Natural killer cell (primary cell): ENCODE measurements around the gene SCFD2. TPM values are rescaled to one million over a fixed set of nuclear protein-coding genes. Genes with fewer than 3 reads are reported as not detected.

Experiments used
- ATAC-seq, 3 donors: fragments of 150-1000 bp in 2 of 3; fragments of 200-7000 bp in 1 of 3; cut with Tn5 transposase; 1 replicate in 1 of 3; 2 replicates in 2 of 3; pipeline ENCODE4 v1.10.0; 2021; ENCODE audit warnings: mild to moderate bottlenecking in 2 of 3, moderate library complexity in 2 of 3
- DNase-seq, 2 donors: peaks; one replicate each; pipeline versions ENCODE4 v3.0.0 to v3.0.0-alpha.2; 2013 to 2021; ENCODE audit warnings: mixed read lengths in 1 of 2
- H3K27ac ChIP-seq: one replicate; pipeline ENCODE4 v1.5.1; 2013; ENCODE audit warnings: mild to moderate bottlenecking, low read length
- H3K27me3 ChIP-seq: one replicate; pipeline ENCODE4 v1.6.1; 2013; ENCODE audit warnings: low read length; ENCODE audit not compliant: control insufficient read depth, insufficient read depth
- H3K36me3 ChIP-seq: one replicate; pipeline ENCODE4 v1.6.1; 2013; ENCODE audit warnings: low read length; ENCODE audit not compliant: control insufficient read depth, insufficient read depth
- H3K4me1 ChIP-seq: one replicate; pipeline ENCODE4 v1.6.1; 2013; ENCODE audit warnings: low read length; ENCODE audit not compliant: control insufficient read depth, insufficient read depth
- H3K4me3 ChIP-seq: one replicate; pipeline ENCODE4 v1.5.1; 2013; ENCODE audit warnings: low read length
- H3K9me3 ChIP-seq: one replicate; pipeline ENCODE4 v1.6.1; 2013; ENCODE audit warnings: low read length; ENCODE audit not compliant: control insufficient read depth, insufficient read depth
- H3K27ac Mint-ChIP-seq, 2 donors: one replicate each; pipeline ENCODE4 v1.8.0; 2022; ENCODE audit warnings: mild to moderate bottlenecking in 2 of 2, mixed read lengths in 2 of 2, moderate library complexity in 1 of 2
- H3K27me3 Mint-ChIP-seq, 2 donors: one replicate each; pipeline ENCODE4 v1.8.0; 2022; ENCODE audit warnings: low read depth in 2 of 2, mixed read lengths in 2 of 2
- H3K36me3 Mint-ChIP-seq: one replicate; pipeline ENCODE4 v1.8.0; 2022; ENCODE audit warnings: mixed read lengths
- H3K4me1 Mint-ChIP-seq, 2 donors: one replicate each; pipeline ENCODE4 v1.8.0; 2022; ENCODE audit warnings: mixed read lengths in 2 of 2
- H3K4me3 Mint-ChIP-seq: one replicate; pipeline ENCODE4 v1.8.0; 2022; ENCODE audit warnings: mild to moderate bottlenecking, moderate library complexity, mixed read lengths
- H3K9me3 Mint-ChIP-seq, 2 donors: one replicate each; pipeline ENCODE4 v1.8.0; 2022; ENCODE audit warnings: mixed read lengths in 2 of 2
- CTCF ChIP-seq: fragments of 200-600 bp; IDR thresholded peaks from one replicate; pipeline ENCODE4 v1.8.0; 2022; ENCODE audit warnings: antibody characterized with exemption
- WGBS: methylation state at CpG from one replicate; pipeline ENCODE4 v1.1.7; 2013; ENCODE audit warnings: missing lambda C conversion rate; ENCODE audit not compliant: insufficient coverage; 5-methylcytosine and 5-hydroxymethylcytosine counted together
- intact Hi-C: fragments of 100-400 bp; cut with micrococcal nuclease; formaldehyde crosslinking; loops from one replicate; pipeline ENCODE4 v1.14.2; 2022
- total RNA-seq, 4 donors: library from RNA; stranded (reverse); fragments of 120-200 nt in 1 of 4; gene quantifications; one replicate each; pipeline versions ENCODE4 v1.2.3 to v1.2.4, GENCODE V29; 2013 to 2022

SCFD2 gene
- total RNA-seq, 3 donors from 2014 or later (not counting 1 experiment from before 2014, with no cell fraction given), result 26.4 to 29.4 (median 28.9) TPM

DNA sequence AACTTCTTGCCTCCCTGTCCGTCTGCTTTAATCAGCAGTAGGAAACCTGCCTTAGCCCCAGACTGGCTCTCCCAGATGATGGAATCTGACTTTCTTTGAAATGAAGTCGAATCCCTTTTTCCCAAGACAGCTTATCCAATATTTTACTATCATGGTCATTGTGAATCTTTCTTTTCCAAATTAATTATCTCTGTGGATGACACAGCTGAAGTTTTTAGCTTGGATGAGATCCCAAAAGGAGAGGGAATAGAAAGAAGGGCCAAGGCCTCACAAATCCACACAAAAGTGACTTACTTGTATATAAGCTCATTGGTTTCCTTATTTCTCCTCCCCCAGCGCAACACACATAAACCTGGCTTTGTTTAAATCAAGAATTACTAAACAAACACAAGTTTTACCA, 403.1 kb downstream of the SCFD2 start:
- Histone ChIP-seq H3K9me3 (no peaks in the 10 kb centered on the region), H3K4me3 (no peak overlapping the region), H3K4me1 (no peaks in the 10 kb centered on the region), H3K27me3 (no peaks in the 10 kb centered on the region), H3K27ac (no peak overlapping the region), H3K36me3 (no peaks in the 10 kb centered on the region)
- no peak overlapping the region for H3K4me3 Mint-ChIP-seq
- H3K36me3 Mint-ChIP-seq, result no peaks in the 10 kb centered on the region
- no peak overlapping the region for H3K27ac Mint-ChIP-seq
- H3K4me1 Mint-ChIP-seq, result no peaks in the 10 kb centered on the region
- no peaks in the 10 kb centered on the region for H3K27me3 Mint-ChIP-seq
- DNase-seq (no peak), ATAC-seq (no peak)
- intact Hi-C loops, result no loop called here
- no peak for TF ChIP-seq CTCF
- no peaks in the 10 kb centered on the region for H3K9me3 Mint-ChIP-seq
- 93% methylated on average over 3 of the region's 3 CpGs for WGBS

DNA sequence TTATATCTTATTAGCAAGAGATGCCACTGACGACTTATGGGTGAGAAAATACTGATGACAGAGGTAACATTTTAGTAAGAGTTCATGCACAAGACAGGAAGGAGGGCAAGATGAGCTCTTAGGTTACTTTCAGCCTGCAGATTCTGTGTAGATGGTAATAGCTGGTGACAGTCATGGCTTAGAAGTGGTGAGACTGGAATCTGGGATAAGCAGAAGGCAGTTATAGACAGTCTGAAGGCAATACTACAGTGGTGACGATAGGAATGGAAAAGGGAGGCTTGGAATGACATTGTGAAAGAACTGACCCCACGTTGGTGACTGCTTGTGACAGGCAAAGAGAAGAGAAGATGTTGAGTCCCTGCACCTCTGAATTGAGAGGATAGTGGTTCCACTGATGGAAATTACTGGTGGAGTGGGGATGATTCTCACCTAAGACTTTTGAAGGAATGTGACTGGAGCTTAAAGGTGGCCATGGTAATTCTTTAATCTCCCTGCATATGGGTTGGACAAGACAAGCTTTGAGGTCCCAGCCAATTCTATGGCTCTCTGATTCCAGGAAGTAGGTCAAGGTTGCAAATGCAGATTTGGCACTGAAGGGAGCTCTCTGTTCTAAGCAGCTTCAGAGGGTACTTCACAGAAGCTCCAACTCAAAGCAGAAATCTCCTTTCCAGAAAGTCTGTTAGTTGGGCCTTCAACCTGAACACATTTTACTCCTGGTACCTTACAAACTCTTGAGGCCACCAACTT, 404.0 kb downstream of the SCFD2 start:
- no peak overlapping the region for H3K4me3 ChIP-seq
- no peaks in the 10 kb centered on the region for H3K9me3 ChIP-seq
- H3K4me1 ChIP-seq, result no peaks in the 10 kb centered on the region
- TF ChIP-seq CTCF, result no peak
- H3K27me3 ChIP-seq, result no peaks in the 10 kb centered on the region
- Mint-ChIP-seq H3K4me3 (no peak overlapping the region), H3K27me3 (no peaks in the 10 kb centered on the region), H3K36me3 (no peaks in the 10 kb centered on the region), H3K4me1 (no peaks in the 10 kb centered on the region), H3K9me3 (no peaks in the 10 kb centered on the region), H3K27ac (no peak overlapping the region)
- no peaks in the 10 kb centered on the region for H3K36me3 ChIP-seq
- ATAC-seq (no peak), DNase-seq (no peak)
- no peak overlapping the region for H3K27ac ChIP-seq
- intact Hi-C loops, result no loop called here
- WGBS, result 90% methylated on average over 3 of the region's 3 CpGs

DNA sequence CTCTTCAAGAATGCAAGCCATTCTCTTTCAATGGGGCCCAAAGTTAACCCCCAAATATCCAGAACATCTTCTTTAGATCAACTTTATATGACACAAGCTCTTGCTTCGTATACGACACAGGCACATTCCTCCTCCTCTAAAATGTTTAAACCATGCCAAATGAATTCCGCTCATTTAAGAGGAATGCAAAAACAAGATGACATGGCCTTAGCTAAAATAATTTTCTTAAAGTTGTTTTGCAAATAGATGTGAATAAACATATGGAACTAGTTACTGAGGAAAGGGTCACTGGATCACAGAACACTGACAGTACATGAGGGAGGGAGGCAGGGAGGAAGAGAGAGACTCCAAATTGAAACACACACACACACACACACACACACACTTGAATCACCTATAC, 406.3 kb downstream of the SCFD2 start:
- H3K4me1 Mint-ChIP-seq, result no peaks in the 10 kb centered on the region
- no peak for TF ChIP-seq CTCF
- Histone ChIP-seq H3K36me3 (no peaks in the 10 kb centered on the region), H3K27ac (no peak overlapping the region), H3K9me3 (no peaks in the 10 kb centered on the region), H3K27me3 (no peaks in the 10 kb centered on the region), H3K4me1 (no peaks in the 10 kb centered on the region), H3K4me3 (no peak overlapping the region)
- no peaks in the 10 kb centered on the region for H3K27me3 Mint-ChIP-seq
- H3K27ac Mint-ChIP-seq, result no peak overlapping the region
- no peak overlapping the region for H3K4me3 Mint-ChIP-seq
- DNase-seq, result no peak
- intact Hi-C loops, result no loop called here
- H3K36me3 Mint-ChIP-seq, result no peaks in the 10 kb centered on the region
- no peak for ATAC-seq
- no peaks in the 10 kb centered on the region for H3K9me3 Mint-ChIP-seq
- 100% methylated on average over 3 of the region's 3 CpGs for WGBS
